Measurements from ENCODE around the gene RILP. TPM values are rescaled to one million over a fixed set of nuclear protein-coding genes. Genes with fewer than 3 reads are reported as not detected.

RILP gene
- total and polyA plus RNA-seq, 2 donors (not counting 1 experiment from before 2014, with no cell fraction given): 7.4 to 12.4 TPM

GRCh38 chr17:1606352-1606985 lies 43.2 kb downstream of the RILP start:
- Histone ChIP-seq H3K36me3 (ENCODE audit: control insufficient read depth, insufficient read depth, low read length) (no peaks in the 10 kb centered on the region), H2AFZ (ENCODE audit: low read length) (no peak overlapping the region), H3K27ac (ENCODE audit: insufficient read depth, low read length) (no peak overlapping the region), H3K4me1 (ENCODE audit: control insufficient read depth, extremely low read depth, insufficient read depth, low read length) (no peaks in the 10 kb centered on the region), H3K9ac (ENCODE audit: insufficient read depth, low read length) (no peak overlapping the region), H3K27me3 (ENCODE audit: control insufficient read depth, insufficient read depth, low read length) (no peaks in the 10 kb centered on the region), H3K4me2 (ENCODE audit: extremely low read depth, insufficient read depth, low read length) (no peak overlapping the region), H4K20me1 (ENCODE audit: control insufficient read depth, extremely low read depth, insufficient read depth, low read length) (no peaks in the 10 kb centered on the region), H3K4me3 (replicated peaks in 1 of 4; ENCODE audit: control extremely low read depth in 1 of 4, insufficient read depth in 1 of 4, low read depth in 3 of 4, low read length in 4 of 4) (no peak overlapping the region), H3K79me2 (ENCODE audit: control insufficient read depth, insufficient read depth, low read length) (no peaks in the 10 kb centered on the region), H3K9me3 (ENCODE audit: control insufficient read depth, insufficient read depth, low read depth, low read length) (no peaks in the 10 kb centered on the region)
- DNase-seq (ENCODE audit: low read depth in 2 of 2): no peak
- TF ChIP-seq CTCF (conservative IDR thresholded peaks at IDR 0.05 in 1 of 2, IDR thresholded peaks at IDR 0.05 in 1 of 2; ENCODE audit: low read depth in 1 of 2, low read length in 2 of 2) (no peak), EZH2 (IDR thresholded peaks at IDR 0.05; ENCODE audit: low read length, missing control alignments) (no peak)

GRCh38 chr17:1605681-1606351 lies 43.9 kb downstream of the RILP start:
- Histone ChIP-seq H3K27me3 (ENCODE audit: control insufficient read depth, insufficient read depth, low read length) (no peaks in the 10 kb centered on the region), H3K4me3 (replicated peaks in 1 of 4; ENCODE audit: control extremely low read depth in 1 of 4, insufficient read depth in 1 of 4, low read depth in 3 of 4, low read length in 4 of 4) (no peak overlapping the region), H4K20me1 (ENCODE audit: control insufficient read depth, extremely low read depth, insufficient read depth, low read length) (no peaks in the 10 kb centered on the region), H3K36me3 (ENCODE audit: control insufficient read depth, insufficient read depth, low read length) (no peaks in the 10 kb centered on the region), H3K4me2 (ENCODE audit: extremely low read depth, insufficient read depth, low read length) (no peak overlapping the region), H3K79me2 (ENCODE audit: control insufficient read depth, insufficient read depth, low read length) (no peaks in the 10 kb centered on the region), H3K9ac (ENCODE audit: insufficient read depth, low read length) (no peak overlapping the region), H2AFZ (ENCODE audit: low read length) (no peak overlapping the region), H3K9me3 (ENCODE audit: control insufficient read depth, insufficient read depth, low read depth, low read length) (no peaks in the 10 kb centered on the region), H3K27ac (ENCODE audit: insufficient read depth, low read length) (no peak overlapping the region), H3K4me1 (ENCODE audit: control insufficient read depth, extremely low read depth, insufficient read depth, low read length) (no peaks in the 10 kb centered on the region)
- TF ChIP-seq EZH2 (IDR thresholded peaks at IDR 0.05; ENCODE audit: low read length, missing control alignments): no peak
- no peak for TF ChIP-seq CTCF (conservative IDR thresholded peaks at IDR 0.05 in 1 of 2, IDR thresholded peaks at IDR 0.05 in 1 of 2; ENCODE audit: low read depth in 1 of 2, low read length in 2 of 2)
- DNase-seq (ENCODE audit: low read depth in 2 of 2): no peak

- TF ChIP-seq CTCF (conservative IDR thresholded peaks at IDR 0.05 in 1 of 2, IDR thresholded peaks at IDR 0.05 in 1 of 2; ENCODE audit: low read depth in 1 of 2, low read length in 2 of 2): no peak
- TF ChIP-seq EZH2 (IDR thresholded peaks at IDR 0.05; ENCODE audit: low read length, missing control alignments): no peak
- H3K27me3 ChIP-seq (ENCODE audit: control insufficient read depth, insufficient read depth, low read length): no peaks in the 10 kb centered on the region
- H2AFZ ChIP-seq (ENCODE audit: low read length): no peak overlapping the region
- DNase-seq (ENCODE audit: low read depth in 2 of 2): no peak
- no peaks in the 10 kb centered on the region for H4K20me1 ChIP-seq (ENCODE audit: control insufficient read depth, extremely low read depth, insufficient read depth, low read length)
- no peaks in the 10 kb centered on the region for H3K79me2 ChIP-seq (ENCODE audit: control insufficient read depth, insufficient read depth, low read length)
- H3K27ac ChIP-seq (ENCODE audit: insufficient read depth, low read length): no peak overlapping the region
- no peaks in the 10 kb centered on the region for H3K9me3 ChIP-seq (ENCODE audit: control insufficient read depth, insufficient read depth, low read depth, low read length)
- no peak overlapping the region for H3K4me2 ChIP-seq (ENCODE audit: extremely low read depth, insufficient read depth, low read length)
- no peak overlapping the region for H3K4me3 ChIP-seq (replicated peaks in 1 of 4; ENCODE audit: control extremely low read depth in 1 of 4, insufficient read depth in 1 of 4, low read depth in 3 of 4, low read length in 4 of 4)
- H3K9ac ChIP-seq (ENCODE audit: insufficient read depth, low read length): no peak overlapping the region
- no peaks in the 10 kb centered on the region for H3K4me1 ChIP-seq (ENCODE audit: control insufficient read depth, extremely low read depth, insufficient read depth, low read length)
- no peaks in the 10 kb centered on the region for H3K36me3 ChIP-seq (ENCODE audit: control insufficient read depth, insufficient read depth, low read length)
Observed at GRCh38 chr17:1604831-1605528, 44.7 kb downstream of the RILP start.
